COLO668 (cell line): ENCODE data around the gene NCKAP1.

Experiments
- DNase-seq: peaks from one replicate; lab custom pipeline; 2025; ENCODE audit not compliant: unreplicated experiment; lab: John Stamatoyannopoulos, UW

NCKAP1 gene

DNA sequence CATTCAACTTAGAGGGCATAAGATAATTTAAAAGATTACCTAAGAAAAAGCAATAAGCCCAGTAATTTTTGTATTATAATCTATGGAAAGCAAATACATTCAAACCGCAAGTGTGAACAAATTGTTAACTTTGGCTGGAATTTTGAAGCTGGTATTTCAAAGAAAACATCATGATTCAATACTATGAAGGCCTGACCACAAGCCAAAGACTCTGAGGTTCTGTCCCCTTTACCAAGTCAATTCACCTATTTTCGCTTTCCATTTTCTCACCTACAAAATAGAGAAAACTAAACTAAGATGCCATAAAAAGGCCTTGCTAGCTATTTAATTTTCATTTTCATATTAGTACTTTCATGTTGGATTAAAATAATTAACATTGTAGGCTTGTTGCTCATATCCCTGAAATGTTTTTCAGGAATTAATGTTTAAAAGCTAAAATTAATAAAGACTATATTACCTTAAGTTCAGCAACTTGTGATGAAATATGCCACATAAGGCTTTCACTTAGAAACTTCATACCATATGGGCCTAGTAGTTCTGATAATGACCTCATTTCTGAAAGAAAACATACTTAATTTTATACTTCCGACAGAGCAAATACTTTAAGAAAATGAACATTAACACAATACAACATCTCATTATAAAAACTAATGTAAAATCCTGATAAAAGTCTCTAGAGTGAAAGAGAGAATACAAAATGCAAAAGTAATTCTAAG is 86.2 kb downstream of the NCKAP1 start:
- DNase-seq, result no peak

DNA sequence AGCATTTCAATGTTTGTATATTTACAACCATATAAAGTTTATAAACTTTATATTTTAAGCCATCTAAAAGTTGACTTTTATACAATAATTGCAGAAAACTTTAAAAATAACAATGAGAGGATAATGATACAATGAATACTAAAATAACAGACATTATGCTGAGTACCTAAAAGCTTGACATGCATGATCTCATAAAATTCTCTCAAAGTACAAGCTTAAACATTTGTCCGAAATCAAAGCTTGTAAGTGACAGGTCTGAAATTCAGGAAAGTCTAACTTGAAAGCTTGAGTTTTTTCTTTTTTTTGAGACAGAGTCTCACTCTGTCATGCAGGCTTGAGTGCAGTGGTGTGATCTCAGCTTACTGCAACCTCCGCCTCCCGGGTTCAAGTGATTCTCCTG is 87.7 kb downstream of the NCKAP1 start:
- DNase-seq, result no peak

DNA sequence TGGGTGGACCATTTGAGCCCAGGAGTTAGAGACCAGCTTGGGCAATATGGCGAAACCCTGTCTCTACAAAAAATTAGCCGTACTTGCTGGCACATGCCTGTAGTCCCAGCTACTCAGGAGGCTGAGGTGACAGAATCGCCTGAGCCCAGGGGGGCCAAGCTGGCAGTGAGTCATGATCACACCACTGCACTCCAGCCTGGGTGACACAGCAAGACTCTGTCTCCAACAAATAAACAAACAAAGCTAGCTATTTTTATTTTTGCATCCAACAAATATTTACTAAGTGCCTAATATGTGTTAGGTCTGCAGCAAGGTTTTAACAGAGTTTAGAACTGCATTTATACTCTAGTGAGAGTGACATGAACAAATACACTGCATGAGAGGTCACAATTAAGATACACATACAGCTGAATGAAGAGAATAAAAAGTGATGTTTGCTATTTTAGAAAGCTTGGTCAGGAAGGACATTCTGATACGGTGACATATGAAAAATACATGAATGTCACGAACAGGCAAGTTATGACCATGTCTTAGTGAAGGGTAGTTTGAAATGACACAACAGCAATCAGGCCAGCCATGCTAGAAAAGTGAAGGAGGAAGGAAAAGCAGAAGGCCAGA is 88.6 kb downstream of the NCKAP1 start:
- DNase-seq, result peak; percentile 8

DNA sequence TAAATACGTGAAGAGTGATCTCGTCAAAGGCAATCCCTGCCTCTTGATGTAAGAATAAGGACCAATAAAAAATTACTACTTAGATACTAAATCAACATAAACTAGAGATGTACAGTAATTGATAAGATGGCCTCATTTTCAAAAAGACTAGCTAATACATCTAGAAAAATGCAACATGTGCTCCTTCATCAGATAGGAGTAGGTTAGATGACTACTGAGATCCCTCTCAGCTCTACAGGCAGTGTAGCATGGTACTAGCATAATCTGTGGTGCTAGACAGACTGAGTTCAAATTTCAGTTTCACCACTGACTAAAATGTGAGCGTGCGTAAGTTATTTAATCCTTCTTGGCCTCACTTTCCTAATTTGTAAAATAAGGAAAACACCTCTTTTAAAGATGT is 89.2 kb downstream of the NCKAP1 start:
- DNase-seq, result no peak

DNA sequence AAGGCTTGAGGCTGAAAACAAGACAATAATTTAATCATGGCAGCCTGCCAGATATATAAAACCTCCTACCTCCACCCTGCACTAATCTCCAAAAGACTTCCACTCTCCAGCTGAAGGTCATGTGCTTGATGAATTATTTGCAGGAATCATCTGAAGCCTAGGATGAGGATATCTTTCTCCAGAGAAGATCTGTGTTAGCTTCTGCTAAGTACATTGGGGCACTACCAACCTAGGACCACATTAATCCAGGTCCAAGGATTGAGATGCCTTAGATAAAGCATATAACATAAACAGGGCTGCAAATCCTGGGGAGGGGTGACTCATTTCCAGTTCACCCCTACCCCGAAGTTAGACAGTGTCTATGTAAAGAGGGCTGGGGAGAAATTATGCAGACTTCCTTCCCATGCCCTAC is 91.3 kb downstream of the NCKAP1 start:
- DNase-seq, result no peak

DNA sequence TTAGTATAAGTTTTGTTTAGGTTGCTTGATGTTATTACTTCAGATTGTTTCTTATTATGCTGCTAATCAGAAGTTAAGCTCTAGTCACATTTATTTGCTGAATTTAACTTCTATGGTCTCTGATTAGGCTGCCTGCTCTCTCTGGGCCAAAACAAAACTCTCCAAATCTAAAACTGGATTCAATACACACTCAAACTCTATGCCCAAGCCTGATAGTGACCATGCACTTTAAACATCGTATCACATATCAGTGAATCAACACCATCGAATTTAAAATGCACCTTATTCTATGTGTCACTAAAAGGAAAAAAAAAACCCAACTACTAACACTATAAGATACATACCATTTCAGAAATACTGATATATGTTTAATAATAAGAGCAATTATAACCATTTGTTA is 94.9 kb downstream of the NCKAP1 start:
- DNase-seq, result no peak

DNA sequence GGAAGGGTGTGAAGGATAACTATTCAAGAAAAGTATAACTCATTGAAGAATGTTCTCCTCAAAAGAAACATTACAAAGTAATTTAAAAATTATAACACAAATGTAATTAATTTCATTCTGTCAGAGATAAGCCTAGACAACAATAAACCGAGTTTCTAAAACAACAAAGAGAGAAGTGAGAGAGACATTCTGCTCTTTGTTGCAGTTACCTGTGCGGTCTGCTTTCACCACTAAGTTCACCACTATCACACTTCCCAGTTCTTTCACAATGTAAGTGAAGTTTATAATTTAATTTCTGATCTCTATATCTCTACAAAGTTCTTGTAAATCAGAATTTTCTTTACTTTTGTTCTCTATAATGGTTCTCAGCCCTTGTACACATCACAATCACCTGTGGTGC is 95.5 kb downstream of the NCKAP1 start:
- DNase-seq, result no peak

DNA sequence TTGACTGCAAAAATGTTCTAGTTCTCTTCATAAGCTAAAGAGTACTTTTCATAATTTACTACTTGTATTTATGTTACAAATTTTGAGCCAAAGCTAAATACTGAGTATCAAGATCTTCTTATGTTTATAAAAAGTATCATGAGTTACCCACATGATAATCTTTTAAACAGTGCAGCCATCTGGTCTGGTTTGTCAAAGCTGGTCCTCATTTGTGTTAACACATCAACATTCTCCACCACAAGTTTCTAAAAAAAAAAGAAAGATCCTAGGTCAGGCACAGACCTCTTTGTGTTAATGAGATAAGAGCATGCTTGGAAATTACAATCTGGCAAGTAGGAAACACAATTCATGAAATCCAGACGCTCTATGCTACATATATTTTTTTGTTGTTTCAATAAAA is 96.3 kb downstream of the NCKAP1 start:
- DNase-seq, result no peak

DNA sequence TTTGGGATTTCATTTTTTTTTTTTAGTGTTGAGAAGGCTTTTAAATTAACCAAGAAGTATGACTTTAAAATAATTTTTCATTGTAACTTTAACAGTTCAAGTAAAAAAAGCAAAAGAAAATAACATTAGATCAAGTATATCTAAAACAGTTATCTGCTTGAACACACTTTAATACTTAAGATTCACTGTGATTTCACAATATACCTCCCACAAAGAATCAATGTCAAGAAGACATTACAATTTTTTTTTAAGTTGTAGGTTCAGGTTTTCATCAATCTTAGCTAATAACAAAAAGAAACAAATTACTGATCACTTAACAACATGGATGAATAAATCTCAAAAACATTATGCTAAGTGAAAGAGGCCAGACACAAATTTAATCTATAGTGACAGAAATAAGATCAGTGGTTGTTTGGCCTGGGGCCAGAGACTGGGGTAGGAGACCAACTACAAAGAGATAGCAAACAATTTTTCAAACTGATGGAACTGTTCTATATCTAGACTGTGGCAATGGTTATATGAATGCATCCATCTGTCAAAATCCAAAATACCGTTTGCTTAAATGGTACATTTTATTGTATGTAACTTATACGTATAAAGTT is 97.0 kb downstream of the NCKAP1 start:
- no peak for DNase-seq

DNA sequence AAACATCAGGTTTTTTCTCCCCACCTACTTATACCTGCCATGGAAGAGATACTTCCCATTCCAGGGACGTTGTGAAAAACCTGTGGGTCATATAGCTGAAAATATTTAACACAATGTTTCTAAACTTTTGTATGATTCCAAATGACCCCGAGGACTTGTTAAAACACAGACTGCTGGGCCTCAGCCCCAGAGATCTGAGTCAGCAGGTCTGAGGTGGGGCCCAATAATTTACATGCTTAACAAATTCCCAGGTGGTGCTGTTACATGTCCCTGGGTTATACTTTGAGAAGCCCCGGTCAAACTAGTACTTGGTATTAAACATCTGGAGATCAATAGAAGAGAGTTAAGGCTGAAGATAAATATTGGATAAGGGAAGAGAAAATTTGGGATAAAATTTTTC is 100.4 kb downstream of the NCKAP1 start:
- DNase-seq, result no peak

DNA sequence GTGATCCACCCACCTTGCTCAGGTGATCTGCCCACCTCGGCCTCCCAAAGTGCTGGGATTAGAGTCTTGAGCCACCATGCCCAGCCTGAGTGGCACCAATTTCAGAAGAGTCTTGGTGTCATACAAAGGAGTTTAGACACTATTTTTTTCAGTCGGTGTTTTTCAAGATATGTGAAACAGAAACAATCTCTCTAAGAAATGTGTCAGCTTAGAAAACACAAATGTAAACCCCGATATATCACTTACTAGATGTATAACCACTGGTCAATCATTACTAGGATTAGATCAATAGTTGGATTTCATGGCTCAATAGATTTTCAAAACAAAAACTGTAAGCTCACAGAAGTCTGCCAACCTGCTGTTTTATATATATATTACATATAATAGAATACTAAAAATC is 104.6 kb downstream of the NCKAP1 start:
- DNase-seq, result no peak

DNA sequence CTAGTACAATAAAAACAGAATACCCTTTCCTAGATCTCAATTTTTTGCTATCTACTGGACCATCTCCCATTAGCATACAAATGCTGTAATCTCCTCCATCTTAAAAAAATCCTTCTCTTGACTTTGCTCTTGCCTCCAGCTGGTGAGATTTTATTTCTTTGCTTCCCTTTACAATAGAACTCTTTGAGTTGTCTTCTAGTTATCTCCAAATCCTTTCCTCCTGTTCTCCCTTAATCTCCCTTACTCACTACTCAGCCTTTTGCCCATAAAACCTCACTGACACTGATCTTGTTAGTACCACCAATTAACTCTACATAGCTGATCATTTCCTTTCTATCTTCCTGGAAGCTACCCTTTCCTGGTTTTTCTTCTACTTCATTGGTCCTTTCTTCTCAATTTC is 108.3 kb downstream of the NCKAP1 start:
- DNase-seq, result no peak

DNA sequence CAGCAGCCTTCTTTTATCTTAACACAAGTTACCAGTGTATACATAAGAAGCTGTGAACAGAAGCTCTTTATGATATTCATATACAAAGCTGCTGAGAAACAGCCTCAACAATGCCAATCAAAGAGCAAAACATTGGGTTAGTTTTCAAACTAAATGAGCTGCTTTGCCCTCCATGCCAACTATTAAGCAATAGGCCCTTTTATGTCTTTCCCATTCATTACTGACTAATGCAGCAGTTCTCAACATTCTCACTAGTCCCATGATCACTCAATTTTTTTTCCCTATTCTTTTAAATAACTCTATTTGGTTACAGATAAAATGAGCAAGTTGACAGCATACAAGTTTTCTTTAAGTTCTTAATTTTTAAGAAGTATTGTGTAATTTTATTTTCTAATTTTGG is 114.0 kb downstream of the NCKAP1 start:
- DNase-seq, result no peak

DNA sequence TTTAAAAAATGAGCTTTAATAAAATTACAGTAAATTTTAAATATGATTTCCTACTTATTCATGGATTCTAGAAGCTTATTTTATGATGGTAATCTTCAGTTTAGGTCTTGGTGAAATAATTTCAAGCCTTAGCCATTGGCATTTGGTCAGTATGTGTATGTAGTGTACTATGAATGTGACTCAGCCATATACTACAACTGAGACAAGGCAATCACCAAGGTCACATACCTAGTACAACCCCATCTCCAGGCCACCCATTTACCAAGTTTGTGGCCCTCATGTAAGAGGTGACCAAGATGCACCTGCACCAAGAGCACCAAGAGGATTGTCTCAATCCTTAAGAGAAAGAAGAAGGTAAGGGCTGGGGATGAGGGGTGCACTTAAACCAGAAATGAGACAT is 117.0 kb downstream of the NCKAP1 start:
- no peak for DNase-seq

DNA sequence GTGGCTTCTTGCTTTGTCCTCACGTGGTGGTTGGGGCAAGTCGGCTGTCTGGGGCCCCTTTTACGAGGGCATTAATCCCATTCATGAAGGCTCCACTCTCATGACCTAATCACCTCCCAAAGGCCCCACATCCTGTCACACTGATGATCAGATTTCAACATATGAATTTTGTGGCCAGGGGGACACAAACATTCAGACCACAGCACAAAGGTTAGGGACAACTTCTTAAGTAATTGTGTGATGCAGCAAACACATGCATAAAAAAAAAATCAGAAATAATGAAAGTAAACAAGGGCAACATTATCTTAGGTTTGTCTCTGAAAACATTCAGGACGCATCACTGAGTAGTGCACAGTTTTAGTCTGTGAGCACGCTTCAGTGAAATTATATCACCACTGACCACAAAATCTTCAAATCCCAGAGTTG is 117.6 kb downstream of the NCKAP1 start:
- DNase-seq, result no peak

DNA sequence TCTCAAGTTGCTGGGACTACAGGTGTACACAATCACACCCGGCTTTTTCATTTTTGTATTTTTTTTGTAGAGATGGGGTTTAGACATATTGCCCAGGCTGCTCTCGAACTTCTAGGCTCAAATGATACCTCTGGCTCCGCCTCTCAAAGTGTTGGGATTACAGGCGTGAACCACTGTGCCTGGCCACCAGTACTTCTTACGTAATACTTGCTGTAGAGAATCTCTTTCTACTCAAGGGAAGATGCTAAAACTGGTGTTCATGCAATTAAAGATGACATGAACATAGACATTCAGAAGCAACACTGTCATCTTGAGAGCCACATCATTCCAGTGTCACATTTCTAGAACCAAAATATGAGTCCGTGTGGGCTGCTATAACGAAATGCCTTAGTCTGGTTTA is 118.2 kb downstream of the NCKAP1 start:
- no peak for DNase-seq

DNA sequence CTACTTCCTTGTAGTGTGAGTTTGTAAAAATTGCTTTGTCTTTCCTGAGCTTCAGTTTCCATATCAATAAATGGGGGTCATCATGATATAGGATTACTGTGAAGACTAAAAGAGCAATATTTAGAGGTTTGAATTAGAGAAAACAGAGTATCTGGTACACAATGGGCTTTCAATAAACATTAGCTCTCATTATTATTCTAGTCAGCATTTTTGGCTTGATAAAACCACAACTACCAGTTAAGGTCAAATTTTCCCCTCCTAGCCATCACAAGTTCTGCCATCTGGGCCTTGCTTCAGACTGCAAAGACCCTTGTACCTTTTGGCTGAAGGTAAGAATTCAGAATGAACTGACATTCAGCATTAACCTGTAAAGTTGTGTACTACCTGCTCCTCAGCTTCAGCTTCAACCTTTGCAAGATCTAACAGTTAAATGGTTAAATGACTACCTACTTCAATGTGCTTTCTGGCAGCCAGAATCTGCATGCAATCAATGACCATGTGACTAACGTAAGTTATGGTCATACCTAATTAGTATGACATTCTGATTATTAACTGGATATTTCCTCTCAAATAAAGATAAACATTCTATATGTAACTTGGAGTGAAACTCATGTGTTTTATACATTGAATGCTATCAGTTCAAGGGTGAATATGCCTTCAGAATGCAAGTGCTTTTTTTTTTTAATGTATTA is 119.2 kb downstream of the NCKAP1 start:
- DNase-seq, result no peak

DNA sequence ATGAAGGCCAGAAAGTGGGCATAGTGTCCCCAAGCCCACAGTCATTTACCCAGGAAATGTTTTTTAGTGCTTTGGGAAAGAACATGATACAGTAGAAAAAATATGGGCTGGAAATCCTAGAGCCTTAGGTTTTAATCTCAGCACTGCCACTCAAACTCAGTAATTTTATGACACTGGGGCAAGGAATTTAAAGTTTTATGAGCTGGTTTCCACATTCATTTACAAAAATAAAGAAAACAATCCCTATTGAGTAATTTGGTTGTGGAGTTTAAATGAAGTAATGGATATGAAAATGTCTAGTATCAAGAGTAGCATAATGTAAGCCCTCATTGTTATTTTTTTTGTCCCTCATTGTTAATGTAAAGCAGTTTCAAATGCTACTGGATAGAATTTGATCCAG is 120.3 kb downstream of the NCKAP1 start:
- no peak for DNase-seq

DNA sequence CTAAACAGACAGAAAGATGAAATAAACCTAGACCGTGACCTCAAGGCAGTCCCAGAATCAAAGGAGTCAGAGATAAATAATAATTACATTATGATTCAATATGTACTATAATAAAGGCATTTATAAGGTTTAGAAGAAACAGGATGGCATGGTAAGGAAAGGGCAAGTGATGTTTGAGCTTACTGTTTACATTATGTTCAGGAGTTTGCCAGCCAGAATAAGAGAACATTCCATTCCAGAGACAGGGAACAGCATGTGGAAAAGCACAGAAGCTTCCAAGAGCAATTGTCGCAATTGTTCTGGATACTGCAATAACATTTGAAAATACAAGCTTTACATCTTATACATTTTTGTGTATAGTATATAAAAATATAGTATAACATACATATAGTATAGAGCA is 121.8 kb downstream of the NCKAP1 start:
- no peak for DNase-seq

DNA sequence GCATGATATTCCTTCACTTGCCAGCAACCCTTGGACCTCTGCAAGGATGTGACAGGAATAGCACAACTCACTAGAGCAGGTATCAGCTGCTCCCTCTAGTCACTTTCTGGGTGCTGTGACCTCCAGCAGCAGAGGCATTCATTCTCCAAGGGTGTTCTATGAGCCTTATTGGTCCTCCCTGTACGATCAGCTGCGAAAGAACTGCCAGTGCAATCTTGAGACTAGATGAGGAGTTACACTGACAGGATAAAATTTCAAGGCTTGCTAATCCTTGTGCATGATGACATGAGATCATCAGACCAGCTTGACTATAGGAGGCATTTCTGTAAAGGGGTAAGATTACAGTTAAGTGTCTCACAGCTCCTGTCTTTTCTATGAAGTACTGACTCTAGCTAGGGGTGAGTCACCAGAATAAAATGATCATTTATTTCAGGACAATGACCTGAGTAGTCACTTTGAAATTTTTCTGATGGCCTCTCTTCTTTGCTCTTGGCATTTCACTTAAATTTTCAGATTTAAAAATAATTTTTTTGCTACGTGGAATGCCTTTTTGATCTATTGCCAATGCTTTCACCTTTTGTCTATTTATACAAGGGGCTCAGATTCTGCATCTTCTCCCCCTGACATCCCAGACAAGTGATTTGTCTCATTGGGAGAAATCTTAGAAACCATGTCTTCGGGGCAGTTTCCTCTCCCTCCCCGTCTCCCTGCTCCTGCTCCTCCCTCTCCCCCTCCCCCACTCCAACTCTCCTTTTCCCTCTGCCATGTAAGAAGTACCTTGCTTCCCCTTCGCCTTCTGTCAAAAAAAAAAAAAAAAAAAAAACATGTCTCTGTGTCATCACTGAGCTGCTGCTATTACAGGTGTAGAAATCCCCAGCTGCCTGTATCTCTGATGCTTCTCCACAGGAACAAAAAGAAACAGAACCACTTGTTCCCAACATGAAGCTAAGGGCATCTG is 122.6 kb downstream of the NCKAP1 start:
- DNase-seq, result no peak

DNA sequence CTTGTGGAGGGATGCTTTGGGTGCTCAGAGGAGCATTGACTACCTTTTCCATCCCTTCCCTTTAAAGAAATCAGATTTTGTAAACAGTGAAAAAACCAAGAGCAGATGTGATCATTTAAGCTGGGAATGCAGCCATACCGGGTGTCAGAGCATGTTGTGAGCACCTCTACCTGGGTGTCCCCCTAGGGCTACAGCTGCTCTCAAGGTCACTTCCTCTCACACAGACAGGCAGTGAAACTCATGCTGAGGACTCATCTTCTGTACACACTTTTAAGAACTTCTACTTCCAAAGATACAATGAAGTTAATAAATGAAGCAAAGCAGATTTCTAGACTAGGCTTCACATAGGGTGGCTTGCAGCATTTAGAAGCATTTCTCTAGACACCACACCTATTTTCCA is 123.4 kb downstream of the NCKAP1 start:
- DNase-seq, result no peak
